ENCODE measurements around the gene PMVK.
"Not testable (repeated sequence)": the region's sequence is repeated elsewhere in the genome, so short reads cannot be mapped to it uniquely, and the experiment has no call there.

The PMVK gene

DNA sequence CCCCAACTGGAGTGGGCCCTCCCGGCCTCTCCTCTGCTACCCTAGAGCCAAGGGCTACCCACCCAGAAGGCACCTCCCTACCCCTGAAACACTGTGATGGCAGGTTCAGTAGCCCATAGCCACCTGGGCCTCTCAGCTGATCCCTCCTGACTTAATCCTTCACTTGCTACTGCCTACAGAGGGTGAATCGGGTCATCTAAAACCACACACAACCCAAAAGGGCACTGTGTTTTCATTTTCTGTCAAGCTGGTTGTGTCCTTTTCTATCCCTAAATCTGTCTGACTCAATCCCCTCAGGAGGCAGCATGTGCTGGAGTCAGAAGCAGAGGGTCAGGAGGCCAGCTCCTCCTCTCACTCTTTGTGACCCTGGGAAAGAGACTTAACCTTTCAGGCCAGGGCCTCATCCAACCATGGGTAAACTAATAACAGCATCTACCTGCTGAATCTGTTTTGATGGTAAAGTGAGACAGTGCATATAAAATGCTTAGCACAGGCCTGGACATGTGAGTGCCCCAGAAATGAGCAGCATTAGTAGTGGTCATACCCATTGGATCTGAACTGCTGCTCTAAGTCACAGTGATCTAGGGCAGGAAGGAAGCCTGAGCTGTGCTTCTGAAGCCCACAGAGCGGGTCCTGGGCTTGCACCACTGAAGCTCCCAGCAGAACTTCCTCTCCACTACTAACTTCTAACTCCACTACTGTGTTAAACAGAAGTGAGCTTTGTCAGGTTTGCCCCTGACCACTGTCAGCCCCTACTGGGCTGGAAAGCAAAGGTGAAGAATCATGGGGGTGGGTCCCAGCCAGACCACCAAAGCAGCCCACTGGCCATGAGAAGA lies 11.0 kb downstream of the PMVK start:
- DNase-seq (ENCODE audit: low read depth, low spot score), result no peak

- DNase-seq (ENCODE audit: low read depth, low spot score), result no peak
Observed at GRCh38 chr1:154923695-154924094, 12.8 kb downstream of the PMVK start.

DNA sequence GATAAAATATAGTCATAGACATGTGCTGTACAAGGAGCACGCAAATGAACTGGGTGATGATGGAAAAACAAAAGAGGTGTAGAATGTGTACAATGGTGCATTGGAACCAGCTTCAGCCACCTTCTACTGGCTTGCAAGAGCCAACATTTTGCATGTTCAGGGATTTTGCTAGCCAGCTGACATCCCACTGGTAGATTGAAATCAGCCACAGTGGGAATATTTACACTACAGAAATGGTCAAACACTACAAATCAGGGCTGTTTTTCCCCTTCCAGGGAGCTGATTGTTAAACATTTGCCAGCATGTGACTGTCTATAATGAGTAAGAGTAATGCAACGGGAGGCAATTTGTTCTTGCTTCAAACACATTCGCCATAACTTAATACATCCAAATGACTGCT lies 23.2 kb downstream of the PMVK start:
- no peak for DNase-seq (ENCODE audit: low read depth, low spot score)

- DNase-seq (ENCODE audit: low read depth, low spot score), result no peak
Observed at GRCh38 chr1:154912755-154913154, 23.8 kb downstream of the PMVK start.

DNA sequence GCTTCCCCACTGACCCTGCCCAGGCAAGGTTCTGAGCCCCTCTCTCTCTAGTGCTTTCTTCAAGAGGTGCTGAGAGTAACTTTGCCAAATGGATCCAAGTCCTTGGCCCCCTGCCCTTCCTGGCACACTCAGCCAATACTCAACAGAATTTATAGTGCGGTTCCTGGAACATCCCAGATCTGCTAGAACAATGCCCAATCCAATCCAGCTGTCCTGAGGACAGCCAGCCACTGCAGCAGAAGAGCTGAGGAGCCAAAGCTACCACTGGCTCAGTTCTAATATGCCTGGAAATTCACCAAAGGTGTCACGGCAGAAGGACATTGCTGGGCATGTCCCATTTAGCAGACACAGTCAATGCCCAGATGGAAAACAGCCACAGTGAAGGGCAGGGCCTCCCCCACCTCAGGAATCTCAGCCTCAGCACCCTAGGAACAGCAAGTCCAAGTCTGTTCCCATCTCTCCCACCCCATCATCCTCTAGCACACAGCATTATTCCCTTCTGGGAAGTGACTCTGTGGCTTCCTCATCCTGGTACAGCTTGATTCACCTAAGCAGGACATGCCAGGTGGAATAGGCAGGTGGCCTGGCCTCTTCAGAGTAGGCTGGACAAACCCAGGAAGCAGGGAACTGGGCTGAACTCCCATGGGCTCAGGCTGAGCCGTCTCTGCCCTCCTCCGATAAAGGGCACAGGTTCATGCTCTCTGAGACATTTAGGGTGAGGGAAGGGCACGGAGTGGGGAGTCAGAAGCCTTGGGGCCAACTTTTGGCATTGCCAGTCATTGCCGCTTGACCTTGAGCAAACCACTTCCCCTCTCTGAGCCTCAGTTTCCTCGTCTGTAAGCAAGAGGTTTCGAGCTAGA lies 24.6 kb downstream of the PMVK start:
- DNase-seq (ENCODE audit: low read depth, low spot score), result no peak

- no peak for DNase-seq (ENCODE audit: low read depth, low spot score)
Observed at GRCh38 chr1:154910851-154911250, 25.7 kb downstream of the PMVK start.

DNA sequence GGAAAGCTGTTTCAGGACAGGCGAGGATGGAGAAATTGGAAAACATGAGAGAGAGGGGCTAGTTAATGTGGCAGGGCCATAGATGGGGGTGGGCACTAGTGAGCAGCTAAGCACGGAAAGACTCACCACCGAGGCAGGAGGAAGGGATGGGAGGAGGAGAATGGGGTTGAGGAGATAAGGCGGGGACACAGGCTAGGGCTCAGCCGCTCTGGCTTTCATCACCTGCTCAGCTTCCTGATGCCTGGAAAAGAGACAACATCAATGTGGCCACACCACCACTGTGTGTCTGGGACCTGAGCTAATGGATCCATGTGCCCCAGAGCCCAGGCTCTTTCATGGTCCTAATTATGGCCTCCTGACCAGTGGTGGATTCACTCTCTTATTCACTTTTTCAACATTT lies 27.6 kb downstream of the PMVK start:
- no peak for DNase-seq (ENCODE audit: low read depth, low spot score)

DNA sequence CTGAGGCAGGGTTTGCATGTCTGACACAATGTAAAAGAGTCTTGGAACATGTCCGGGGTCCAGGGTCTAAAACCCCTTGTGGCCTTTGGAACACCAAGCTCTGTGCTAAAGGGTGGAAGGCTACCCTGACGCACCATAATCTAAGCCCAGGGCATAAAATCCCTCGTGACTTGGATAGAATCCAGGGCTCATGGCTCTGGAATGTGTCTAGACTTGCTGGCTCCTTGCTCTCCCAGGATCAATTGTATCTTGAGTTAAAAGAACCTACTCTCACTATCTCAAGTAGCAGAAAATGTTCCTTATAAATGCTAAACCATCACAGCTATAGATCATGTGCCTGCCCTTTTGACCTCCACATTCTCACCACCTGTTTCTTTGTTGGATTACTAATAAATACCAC lies 28.4 kb downstream of the PMVK start:
- not testable (repeated sequence) for DNase-seq (ENCODE audit: low read depth, low spot score)

DNA sequence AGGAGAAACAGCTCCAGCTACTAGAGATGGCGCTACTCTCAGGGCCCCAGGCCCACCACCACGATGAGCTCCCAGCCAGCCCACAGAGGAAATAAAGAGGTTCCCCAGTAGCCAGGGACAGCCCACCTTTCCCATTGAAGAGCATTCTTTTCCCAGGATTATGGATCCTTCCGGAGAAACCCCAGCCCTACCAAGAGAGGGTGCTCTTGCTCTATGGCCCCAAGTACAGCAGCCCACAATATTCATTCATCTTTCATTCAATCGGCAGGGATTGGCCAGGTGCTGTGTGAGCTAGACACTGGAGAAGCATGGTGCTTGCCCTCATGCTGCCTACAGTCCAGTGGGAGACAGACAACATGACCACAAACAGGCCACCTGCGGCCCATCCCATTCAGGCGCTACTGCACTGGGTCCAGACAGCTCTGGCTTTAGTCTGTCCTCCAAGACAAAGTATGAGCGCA lies 29.9 kb downstream of the PMVK start:
- DNase-seq (ENCODE audit: low read depth, low spot score), result peak; percentile 5

DNA sequence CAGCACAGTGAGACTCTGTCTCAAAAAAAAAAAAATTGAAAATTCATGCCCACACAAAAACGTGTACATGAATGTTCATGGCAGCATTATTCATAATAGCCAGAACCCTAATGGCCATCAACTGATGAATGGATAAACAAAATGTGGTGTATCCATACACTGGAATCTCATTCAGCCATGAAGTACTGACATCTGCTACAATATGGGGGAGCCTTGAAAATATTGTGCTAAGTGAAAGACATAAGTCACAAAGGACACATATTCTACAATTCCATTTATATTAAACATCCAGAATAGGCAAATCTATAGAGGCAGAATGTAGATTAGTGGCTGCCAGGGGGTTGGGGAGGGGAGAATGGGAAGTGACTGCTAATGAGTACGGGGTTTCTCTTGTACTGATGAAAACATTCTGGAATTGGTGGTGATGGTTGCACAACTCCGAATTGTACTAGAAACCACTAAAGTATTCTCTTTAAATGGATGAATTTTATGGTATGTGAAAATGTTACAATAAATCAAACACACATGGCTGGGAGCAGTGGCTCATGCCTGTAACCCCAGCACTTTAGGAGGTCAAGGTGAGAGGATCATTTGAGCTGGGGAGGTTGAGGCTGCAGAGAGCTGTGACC lies 33.5 kb downstream of the PMVK start:
- no peak for DNase-seq (ENCODE audit: low read depth, low spot score)

DNA sequence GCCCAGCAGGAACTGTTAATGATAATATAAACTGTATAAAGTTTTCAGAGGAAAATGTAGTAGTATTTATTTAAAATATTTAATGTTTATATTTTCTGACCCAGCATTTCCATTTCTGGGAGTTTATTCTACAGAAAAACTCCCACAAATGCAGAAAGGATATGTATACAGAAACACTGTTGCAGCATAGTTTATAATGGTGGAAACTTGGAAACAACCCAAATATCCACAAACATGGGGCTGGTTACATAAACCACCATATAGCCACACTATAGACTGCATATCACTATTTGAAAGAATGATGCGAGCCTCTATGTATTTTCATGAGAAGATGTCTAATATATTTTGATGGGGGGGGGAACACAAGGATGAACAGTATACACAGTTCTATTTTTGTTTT lies 34.9 kb downstream of the PMVK start:
- DNase-seq (ENCODE audit: low read depth, low spot score), result no peak

DNA sequence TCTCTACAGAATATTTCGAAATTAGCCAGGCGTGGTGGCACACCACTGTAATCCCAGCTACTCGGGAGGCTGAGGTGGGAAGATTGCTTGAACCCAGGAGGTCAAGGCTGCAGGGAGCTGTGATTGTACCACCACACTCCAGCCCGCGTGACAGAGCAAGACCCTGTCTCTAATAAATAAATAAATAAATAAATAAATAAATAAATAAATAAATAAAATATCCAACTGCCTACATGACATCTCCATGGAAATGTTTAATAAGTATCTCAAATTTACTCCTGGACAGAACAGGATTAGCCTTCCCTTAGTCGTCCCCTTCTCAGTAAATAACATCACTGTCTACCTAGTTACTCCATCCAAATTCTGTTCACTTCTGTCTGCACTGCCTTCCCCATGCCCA lies 37.5 kb downstream of the PMVK start:
- no peak for DNase-seq (ENCODE audit: low read depth, low spot score)

DNA sequence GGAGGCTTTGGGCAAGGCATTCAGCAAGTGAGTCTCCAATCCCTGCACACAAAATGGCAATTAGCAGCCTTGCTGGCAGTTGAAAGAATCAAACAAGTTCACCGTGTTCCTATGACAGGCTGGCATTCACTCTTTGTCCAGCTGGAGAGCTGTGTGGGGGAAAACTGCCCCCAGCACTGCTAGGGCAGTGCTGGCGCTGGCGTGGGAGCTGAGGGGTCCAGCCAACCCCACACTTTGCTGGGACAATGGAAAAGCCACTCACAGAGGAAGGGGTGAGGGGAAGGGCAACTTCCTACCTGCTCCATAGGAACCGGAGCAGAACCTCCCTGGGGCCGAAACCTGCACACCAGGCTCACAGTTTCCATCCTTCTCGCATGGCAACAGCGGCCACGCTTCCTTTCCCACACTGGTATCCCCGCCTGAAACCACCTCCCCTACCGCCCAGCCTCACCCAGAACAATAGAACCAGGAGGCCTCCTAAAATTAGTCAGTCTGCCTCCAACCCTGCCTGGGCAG lies 39.7 kb downstream of the PMVK start:
- no peak for DNase-seq (ENCODE audit: low read depth, low spot score)

DNA sequence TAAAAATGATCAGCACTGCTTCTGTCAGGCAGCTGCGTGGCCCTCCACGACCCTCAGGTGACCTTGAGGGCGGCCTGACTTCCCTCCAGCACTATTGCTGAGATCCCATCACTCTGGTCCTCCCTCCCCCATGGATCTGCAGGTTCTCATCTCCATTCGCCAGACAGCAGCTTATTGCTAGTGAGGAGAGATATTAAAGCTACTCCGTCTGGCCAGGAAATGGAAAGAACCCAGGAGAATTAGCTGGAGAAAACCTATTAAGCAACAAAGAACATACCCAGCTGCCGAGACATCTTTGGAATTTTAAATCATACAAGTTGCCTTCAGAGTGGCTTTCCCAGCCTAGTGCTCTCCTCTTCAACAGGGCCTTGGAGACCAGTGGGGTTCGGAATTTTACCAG lies 40.7 kb downstream of the PMVK start:
- no peak for DNase-seq (ENCODE audit: low read depth, low spot score)

DNA sequence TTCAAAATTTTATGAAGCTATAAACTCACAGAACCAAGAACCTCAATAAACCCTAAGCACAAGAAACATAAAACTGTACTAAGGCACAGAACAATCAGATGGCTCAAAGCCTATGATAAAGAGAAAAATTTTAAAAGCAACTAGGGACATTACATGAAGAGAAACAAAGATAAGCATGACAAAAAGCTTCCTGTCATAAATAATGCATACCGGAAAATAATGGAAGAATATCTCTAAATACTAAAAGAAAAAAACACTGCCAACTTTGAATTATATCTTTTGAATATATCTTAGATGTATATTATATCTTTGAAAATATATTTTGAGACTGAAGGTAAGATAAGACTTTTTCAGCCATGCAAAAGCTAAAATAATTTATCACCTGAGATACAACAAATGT lies 45.1 kb downstream of the PMVK start:
- DNase-seq (ENCODE audit: low read depth, low spot score), result no peak

- no peak for DNase-seq (ENCODE audit: low read depth, low spot score)
Observed at GRCh38 chr1:154888757-154889156, 47.8 kb downstream of the PMVK start.

- DNase-seq (ENCODE audit: low read depth, low spot score), result no peak
Observed at GRCh38 chr1:154886281-154887015, 50.1 kb downstream of the PMVK start.

GRCh38 chr1:154884869-154885701 lies 51.4 kb downstream of the PMVK start:
- no peak for DNase-seq (ENCODE audit: low read depth, low spot score)

- no peak for DNase-seq (ENCODE audit: low read depth, low spot score)
Observed at GRCh38 chr1:154883919-154884868, 52.3 kb downstream of the PMVK start.

Data from iPS DF 19.7 (cell line).